Adrenal gland (tissue), 5 donors: ENCODE results near the gene SEMA7A.

Experiments used
- POLR2A ChIP-seq, 2 donors: fragments of 450-650 bp; IDR thresholded peaks; one replicate each; pipeline ENCODE4 v1.6.1; 2017; ENCODE audit warnings: antibody characterized with exemption in 2 of 2, mild to moderate bottlenecking in 2 of 2, moderate library complexity in 1 of 2
- TF ChIP-seq, protein P1 (sequence below), 6 experiments: fragments of 450-650 bp in 4 of 6; fragments of 200-600 bp in 2 of 6; sonication (generic) in 1 of 6; IDR thresholded peaks; 1 replicate in 5 of 6; 2 replicates in 1 of 6; pipeline versions ENCODE4 v1.5.1 to v1.8.0; 2016 to 2021; ENCODE audit warnings: antibody characterized with exemption in 6 of 6, mild to moderate bottlenecking in 2 of 6, moderate library complexity in 1 of 6
- donor health status: DM: no; HTN: no; CAD: no.

GRCh38 chr15:74388363-74388951, 45.3 kb downstream of the SEMA7A start:
- TF ChIP-seq, protein P1, sequence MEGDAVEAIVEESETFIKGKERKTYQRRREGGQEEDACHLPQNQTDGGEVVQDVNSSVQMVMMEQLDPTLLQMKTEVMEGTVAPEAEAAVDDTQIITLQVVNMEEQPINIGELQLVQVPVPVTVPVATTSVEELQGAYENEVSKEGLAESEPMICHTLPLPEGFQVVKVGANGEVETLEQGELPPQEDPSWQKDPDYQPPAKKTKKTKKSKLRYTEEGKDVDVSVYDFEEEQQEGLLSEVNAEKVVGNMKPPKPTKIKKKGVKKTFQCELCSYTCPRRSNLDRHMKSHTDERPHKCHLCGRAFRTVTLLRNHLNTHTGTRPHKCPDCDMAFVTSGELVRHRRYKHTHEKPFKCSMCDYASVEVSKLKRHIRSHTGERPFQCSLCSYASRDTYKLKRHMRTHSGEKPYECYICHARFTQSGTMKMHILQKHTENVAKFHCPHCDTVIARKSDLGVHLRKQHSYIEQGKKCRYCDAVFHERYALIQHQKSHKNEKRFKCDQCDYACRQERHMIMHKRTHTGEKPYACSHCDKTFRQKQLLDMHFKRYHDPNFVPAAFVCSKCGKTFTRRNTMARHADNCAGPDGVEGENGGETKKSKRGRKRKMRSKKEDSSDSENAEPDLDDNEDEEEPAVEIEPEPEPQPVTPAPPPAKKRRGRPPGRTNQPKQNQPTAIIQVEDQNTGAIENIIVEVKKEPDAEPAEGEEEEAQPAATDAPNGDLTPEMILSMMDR (IDR thresholded peaks at IDR 0.05), result no peak
- no peak for TF ChIP-seq POLR2A (IDR thresholded peaks at IDR 0.05)
